Ishikawa (cell line): ENCODE measurements around the gene DNAJC5.

Experiments used
- CEBPB ChIP-seq: IDR thresholded peaks from 2 replicates; pipeline ENCODE4 v1.6.1; 2012
- CREB1 ChIP-seq: IDR thresholded peaks from 2 replicates; pipeline ENCODE4 v1.6.1; 2012; ENCODE audit warnings: low read depth
- EGR1 ChIP-seq: IDR thresholded peaks from 2 replicates; pipeline ENCODE4 v1.6.1; 2012
- EP300 ChIP-seq: IDR thresholded peaks from 2 replicates; pipeline ENCODE4 v1.6.1; 2012; ENCODE audit warnings: borderline replicate concordance
- FOXM1 ChIP-seq: IDR thresholded peaks from 2 replicates; pipeline ENCODE4 v1.6.1; 2012; ENCODE audit warnings: low read depth, borderline replicate concordance
- NFIC ChIP-seq: IDR thresholded peaks from 2 replicates; pipeline ENCODE4 v1.6.1; 2012
- RAD21 ChIP-seq: IDR thresholded peaks from 2 replicates; pipeline ENCODE4 v1.6.1; 2012; ENCODE audit warnings: low read depth
- TAF1 ChIP-seq: IDR thresholded peaks from 2 replicates; pipeline ENCODE4 v1.6.1; 2012; ENCODE audit warnings: low read depth, mild to moderate bottlenecking
- TCF12 ChIP-seq: IDR thresholded peaks from 2 replicates; pipeline ENCODE4 v1.6.1; 2012; ENCODE audit warnings: low read depth
- TEAD4 ChIP-seq: IDR thresholded peaks from 2 replicates; pipeline ENCODE4 v1.6.1; 2012
- YY1 ChIP-seq: IDR thresholded peaks from 2 replicates; pipeline ENCODE4 v1.6.1; 2012; ENCODE audit warnings: low read depth
- ZBTB7A ChIP-seq: IDR thresholded peaks from 2 replicates; pipeline ENCODE4 v1.6.1; 2012; ENCODE audit warnings: low read depth
- TF ChIP-seq, protein P1 (sequence below): IDR thresholded peaks from 2 replicates; pipeline ENCODE4 v1.6.1; 2012
- TF ChIP-seq, protein P2 (sequence below): IDR thresholded peaks from 2 replicates; pipeline ENCODE4 v1.6.1; 2012
- TF ChIP-seq, protein P3 (sequence below): IDR thresholded peaks from 2 replicates; pipeline ENCODE4 v1.6.1; 2012; ENCODE audit warnings: low read depth, mild to moderate bottlenecking

Gene DNAJC5

DNA sequence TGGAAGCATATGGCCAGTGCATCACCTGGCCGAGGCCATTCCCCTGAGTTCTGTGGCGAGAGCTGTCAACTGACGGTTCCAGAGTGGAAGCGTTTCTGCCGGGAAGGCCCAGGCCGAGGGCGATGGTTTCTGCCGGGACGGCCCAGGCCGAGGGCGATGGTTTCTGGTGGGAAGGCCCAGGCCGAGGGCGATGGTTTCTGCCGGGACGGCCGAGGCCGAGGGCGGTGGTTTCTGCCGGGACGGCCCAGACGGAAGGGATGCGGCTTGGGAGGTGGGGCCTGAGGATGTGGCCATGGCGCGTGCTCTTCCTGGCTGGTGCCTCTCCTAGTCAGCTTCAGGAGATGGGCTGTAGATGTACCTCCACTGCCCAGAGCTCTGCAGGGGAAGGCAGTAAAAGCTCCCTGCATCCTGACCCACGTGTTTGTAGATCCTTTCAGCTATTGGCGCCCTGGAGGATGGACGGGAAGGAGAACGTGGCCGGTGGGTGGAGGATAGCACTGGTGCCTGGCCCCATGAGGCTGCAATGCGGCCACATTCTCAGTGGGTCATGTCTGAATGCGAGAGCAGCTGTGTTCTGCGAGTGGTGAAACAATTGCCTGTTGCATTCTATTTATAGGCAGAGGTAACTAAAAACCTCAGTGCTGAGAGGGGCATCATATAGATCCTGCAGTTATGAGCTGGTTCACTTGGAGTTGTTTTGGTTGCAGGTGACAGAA, 17.0 kb upstream of the DNAJC5 start:
- no peak for TF ChIP-seq TEAD4
- no peak for TF ChIP-seq EP300
- no peak for TF ChIP-seq EGR1
- no peak for TF ChIP-seq TCF12
- TF ChIP-seq, protein P1, sequence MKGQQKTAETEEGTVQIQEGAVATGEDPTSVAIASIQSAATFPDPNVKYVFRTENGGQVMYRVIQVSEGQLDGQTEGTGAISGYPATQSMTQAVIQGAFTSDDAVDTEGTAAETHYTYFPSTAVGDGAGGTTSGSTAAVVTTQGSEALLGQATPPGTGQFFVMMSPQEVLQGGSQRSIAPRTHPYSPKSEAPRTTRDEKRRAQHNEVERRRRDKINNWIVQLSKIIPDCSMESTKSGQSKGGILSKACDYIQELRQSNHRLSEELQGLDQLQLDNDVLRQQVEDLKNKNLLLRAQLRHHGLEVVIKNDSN, result no peak
- no peak for TF ChIP-seq NFIC
- TF ChIP-seq FOXM1, result no peak
- TF ChIP-seq, protein P2, sequence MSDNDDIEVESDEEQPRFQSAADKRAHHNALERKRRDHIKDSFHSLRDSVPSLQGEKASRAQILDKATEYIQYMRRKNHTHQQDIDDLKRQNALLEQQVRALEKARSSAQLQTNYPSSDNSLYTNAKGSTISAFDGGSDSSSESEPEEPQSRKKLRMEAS, result no peak
- TF ChIP-seq TAF1, result no peak
- TF ChIP-seq YY1, result no peak
- TF ChIP-seq CREB1, result no peak

DNA sequence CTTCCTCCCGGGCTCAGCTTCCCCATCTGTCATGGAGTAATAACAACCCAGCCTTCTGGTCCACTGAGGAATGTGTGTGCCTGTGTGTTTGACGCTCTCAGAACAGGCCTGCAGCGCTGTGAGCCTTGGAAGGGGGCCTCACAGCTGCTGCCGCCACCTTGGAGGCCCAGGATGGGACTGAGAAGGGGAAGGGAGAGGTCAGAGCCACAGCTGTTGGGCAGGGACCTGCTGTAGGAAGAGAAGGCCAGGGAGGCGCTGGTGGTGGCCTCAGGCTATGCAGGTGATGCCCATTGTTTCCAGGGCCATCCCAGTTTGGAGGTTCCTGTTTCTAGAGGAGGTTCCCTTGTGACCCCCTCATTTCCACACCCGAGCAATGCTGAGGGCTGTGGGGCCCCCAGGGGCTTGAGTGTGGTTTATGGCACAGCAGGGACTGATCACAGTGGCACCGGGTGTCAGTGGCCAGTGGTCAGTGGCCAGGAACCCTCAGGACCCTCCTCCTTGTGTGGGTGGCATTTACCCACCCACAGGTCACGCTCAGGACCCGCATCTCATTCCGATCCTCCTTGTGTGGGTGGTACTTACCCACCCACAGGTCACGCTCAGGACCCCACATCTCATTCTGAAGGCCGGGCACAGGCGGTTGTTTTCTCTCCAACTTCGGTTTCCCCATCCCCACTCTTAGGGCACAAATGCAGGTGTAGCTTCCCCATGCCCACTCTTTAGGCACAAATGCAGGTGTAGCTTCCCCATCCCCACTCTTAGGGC, 15.8 kb upstream of the DNAJC5 start:
- TF ChIP-seq ZBTB7A (no peak), CREB1 (no peak), RAD21 (no peak), CEBPB (no peak), NFIC (no peak), TCF12 (no peak), TAF1 (no peak), EGR1 (no peak), EP300 (no peak), YY1 (no peak), TEAD4 (no peak), FOXM1 (no peak)
- TF ChIP-seq, protein P1, result no peak
- TF ChIP-seq, protein P2, result no peak
- TF ChIP-seq, protein P3, sequence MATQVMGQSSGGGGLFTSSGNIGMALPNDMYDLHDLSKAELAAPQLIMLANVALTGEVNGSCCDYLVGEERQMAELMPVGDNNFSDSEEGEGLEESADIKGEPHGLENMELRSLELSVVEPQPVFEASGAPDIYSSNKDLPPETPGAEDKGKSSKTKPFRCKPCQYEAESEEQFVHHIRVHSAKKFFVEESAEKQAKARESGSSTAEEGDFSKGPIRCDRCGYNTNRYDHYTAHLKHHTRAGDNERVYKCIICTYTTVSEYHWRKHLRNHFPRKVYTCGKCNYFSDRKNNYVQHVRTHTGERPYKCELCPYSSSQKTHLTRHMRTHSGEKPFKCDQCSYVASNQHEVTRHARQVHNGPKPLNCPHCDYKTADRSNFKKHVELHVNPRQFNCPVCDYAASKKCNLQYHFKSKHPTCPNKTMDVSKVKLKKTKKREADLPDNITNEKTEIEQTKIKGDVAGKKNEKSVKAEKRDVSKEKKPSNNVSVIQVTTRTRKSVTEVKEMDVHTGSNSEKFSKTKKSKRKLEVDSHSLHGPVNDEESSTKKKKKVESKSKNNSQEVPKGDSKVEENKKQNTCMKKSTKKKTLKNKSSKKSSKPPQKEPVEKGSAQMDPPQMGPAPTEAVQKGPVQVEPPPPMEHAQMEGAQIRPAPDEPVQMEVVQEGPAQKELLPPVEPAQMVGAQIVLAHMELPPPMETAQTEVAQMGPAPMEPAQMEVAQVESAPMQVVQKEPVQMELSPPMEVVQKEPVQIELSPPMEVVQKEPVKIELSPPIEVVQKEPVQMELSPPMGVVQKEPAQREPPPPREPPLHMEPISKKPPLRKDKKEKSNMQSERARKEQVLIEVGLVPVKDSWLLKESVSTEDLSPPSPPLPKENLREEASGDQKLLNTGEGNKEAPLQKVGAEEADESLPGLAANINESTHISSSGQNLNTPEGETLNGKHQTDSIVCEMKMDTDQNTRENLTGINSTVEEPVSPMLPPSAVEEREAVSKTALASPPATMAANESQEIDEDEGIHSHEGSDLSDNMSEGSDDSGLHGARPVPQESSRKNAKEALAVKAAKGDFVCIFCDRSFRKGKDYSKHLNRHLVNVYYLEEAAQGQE, result no peak

DNA sequence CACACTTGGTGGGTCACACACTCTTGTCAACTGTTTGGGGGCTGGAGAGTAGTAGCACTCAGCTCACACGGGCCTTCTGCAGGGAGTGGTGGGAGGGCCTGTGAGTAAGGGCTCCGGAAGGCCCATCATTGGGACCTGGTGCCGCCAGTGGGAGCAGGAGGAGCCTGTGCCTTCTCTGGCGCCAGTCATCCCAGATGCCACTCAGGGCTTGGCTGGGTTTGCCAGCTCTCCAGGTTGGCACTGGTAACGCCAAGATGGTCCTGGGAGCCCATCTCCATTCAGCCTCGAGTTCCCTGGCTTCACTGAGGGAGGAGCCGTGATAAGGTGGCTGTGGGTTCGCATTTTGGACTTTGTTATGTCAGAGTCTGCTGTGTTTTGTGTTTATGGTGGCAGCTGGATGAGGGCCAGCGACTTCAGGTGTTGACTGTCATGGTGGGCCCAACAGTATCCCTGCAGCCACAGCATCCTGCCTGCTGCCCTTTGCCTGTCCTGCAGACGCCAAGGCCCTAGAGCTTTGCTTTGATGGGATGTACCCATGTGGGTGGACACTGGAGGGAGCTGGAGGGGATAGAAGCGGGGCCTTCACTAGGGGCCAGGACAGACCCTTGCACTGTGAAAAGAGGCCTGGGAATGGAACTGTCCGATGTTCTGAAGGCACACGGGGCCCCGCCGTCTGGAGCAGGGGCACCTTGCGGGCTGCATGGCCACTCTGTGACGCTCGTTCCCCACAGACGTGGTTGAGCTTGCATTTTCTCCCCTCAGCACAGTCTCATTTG, 13.3 kb upstream of the DNAJC5 start:
- TF ChIP-seq CREB1 (no peak), FOXM1 (no peak), EGR1 (no peak), TAF1 (no peak), TEAD4 (no peak)
- TF ChIP-seq, protein P3, result peak; percentile 61
- TF ChIP-seq, protein P1, result no peak

DNA sequence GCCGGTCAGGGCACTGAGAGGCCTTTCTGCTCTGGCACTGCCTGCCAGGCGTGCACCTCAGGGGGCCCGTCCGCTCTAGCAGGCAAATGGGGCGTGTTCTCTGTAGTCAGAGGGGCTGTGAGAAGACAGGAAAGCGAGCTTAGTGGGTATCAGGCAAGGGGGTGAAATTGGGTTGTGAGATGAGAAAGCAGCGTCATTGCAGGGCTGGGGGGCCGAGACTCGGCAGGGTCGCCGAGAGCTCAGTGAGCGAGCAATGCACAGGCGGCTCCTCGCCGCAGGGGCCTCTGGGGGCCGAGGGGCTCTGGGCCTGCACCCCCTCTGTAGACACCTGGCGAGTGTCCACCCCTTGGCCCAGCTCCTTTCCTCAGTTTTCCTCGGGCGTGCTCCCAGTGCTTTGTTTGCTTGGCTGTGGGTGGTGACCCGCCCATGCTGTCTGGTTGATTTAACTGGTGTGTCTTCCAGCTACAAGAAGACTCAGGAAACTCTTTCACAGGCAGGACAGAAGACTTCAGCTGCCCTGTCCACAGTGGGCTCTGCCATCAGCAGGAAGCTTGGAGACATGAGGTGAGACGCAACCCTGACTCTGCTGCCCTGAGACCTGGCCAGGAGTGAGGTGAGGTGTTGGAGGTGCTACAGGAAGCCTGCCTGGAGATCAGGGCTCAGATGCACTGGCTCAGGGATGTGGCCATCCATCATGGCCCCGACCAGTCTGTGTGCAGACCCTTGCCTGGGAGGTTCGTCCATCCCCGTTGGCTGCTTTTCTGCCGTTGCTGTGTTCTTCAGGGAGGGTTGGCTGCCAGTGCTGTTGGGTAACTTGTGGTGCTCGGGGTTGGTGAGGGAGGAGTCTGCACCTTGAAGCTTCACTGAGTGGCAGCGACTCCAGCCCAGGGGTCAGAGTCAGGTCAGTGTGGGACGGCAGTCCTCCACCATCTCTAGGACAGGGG, 12.4 kb upstream of the DNAJC5 start:
- TF ChIP-seq EP300, result no peak
- no peak for TF ChIP-seq CREB1
- no peak for TF ChIP-seq TCF12
- TF ChIP-seq CEBPB, result no peak
- TF ChIP-seq TAF1, result no peak
- no peak for TF ChIP-seq TEAD4
- TF ChIP-seq EGR1, result no peak
- TF ChIP-seq, protein P2, result no peak
- TF ChIP-seq, protein P3, result no peak
- no peak for TF ChIP-seq ZBTB7A
- no peak for TF ChIP-seq NFIC
- TF ChIP-seq, protein P1, result no peak
- TF ChIP-seq YY1, result no peak
- no peak for TF ChIP-seq RAD21
- TF ChIP-seq FOXM1, result no peak
